Stimulated activated CD8-positive, alpha-beta memory T cell treated with anti-CD3 and anti-CD28 coated beads, Interleukin-15, amount 100 ng/mL, for 24 hours (primary cell): ENCODE measurements around the gene PPP1R14C.

ENCODE experiments used
- DNase-seq: peaks from one replicate; pipeline ENCODE4 v3.0.0-alpha.2; 2020; ENCODE audit warnings: low read depth

Gene PPP1R14C

GRCh38 chr6:150297327-150298029 lies 154.6 kb downstream of the PPP1R14C start:
- DNase-seq, result no peak

- no peak for DNase-seq
These were observed 155.2 kb downstream of the PPP1R14C start for GRCh38 chr6:150298030-150298380.

GRCh38 chr6:150298676-150299075 lies 155.8 kb downstream of the PPP1R14C start:
- no peak for DNase-seq
